Kidney epithelial cell (primary cell): ENCODE results near the gene MALT1. TPM values are rescaled to one million over a fixed set of nuclear protein-coding genes. Genes with fewer than 3 reads are reported as not detected.
A peak's percentile ranks its signal among the peaks of the same experiment; 100 is the strongest.

Experiments used
- DNase-seq: peaks from one replicate; pipeline ENCODE4 v3.0.0-alpha.2; 2010; ENCODE audit warnings: low read depth
- H3K27me3 ChIP-seq: 2 replicates; pipeline ENCODE4 v1.6.0; 2011; ENCODE audit warnings: low read length; ENCODE audit not compliant: control insufficient read depth, insufficient read depth
- H3K36me3 ChIP-seq: 2 replicates; pipeline ENCODE4 v1.5.1; 2011; ENCODE audit warnings: low read length; ENCODE audit not compliant: control insufficient read depth, insufficient read depth
- H3K4me3 ChIP-seq: 2 replicates; pipeline ENCODE4 v1.5.1; 2011; ENCODE audit warnings: low read depth, mild to moderate bottlenecking, control low read depth, low read length
- CTCF ChIP-seq: IDR thresholded peaks from 2 replicates; pipeline ENCODE4 v1.5.1; 2011; ENCODE audit warnings: mild to moderate bottlenecking, moderate library complexity, low read length, control low read depth, inconsistent platforms; ENCODE audit not compliant: insufficient read depth, poor library complexity, severe bottlenecking
- total RNA-seq: library from RNA; depleted of rRNA; stranded (reverse); fragments of >200 nt; gene quantifications from 2 replicates; pipeline ENCODE4 v1.2.3, GENCODE V29; 2015

The MALT1 gene
- total RNA-seq, 1 donor from 2014 or later = 19.8 TPM

- H3K4me3 ChIP-seq = peak overlapping the region; percentile 82
Measured at GRCh38 chr18:58671632-58672564, 633 bp downstream of the MALT1 start.

GRCh38 chr18:58674159-58674558 lies 2.9 kb downstream of the MALT1 start:
- Histone ChIP-seq H3K36me3 (no peaks in the 10 kb centered on the region), H3K27me3 (no peaks in the 10 kb centered on the region), H3K4me3 (peak overlapping the region; percentile 82)
- no peak for TF ChIP-seq CTCF
- DNase-seq = no peak

More at GRCh38 chr18:58671632-58672564, 633 bp downstream of the MALT1 start:
- no peaks in the 10 kb centered on the region for H3K27me3 ChIP-seq
- H3K36me3 ChIP-seq = no peaks in the 10 kb centered on the region
- TF ChIP-seq CTCF = no peak
- DNase-seq = no peak

GRCh38 chr18:58674863-58675472 lies 3.7 kb downstream of the MALT1 start:
- no peaks in the 10 kb centered on the region for H3K36me3 ChIP-seq
- H3K27me3 ChIP-seq = no peaks in the 10 kb centered on the region
- TF ChIP-seq CTCF = no peak
- DNase-seq = no peak
- H3K4me3 ChIP-seq = peak overlapping the region; percentile 82

- no peak for TF ChIP-seq CTCF
Measured at GRCh38 chr18:58676270-58676669, 5.0 kb downstream of the MALT1 start.

GRCh38 chr18:58682429-58683069 lies 11.3 kb downstream of the MALT1 start:
- Histone ChIP-seq H3K36me3 (peaks cover 1% of the 10 kb centered on the region), H3K27me3 (no peaks in the 10 kb centered on the region), H3K4me3 (no peak overlapping the region)
- DNase-seq = peak; percentile 67
- TF ChIP-seq CTCF = no peak

More at GRCh38 chr18:58676270-58676669, 5.0 kb downstream of the MALT1 start:
- H3K4me3 ChIP-seq = no peak overlapping the region
- no peaks in the 10 kb centered on the region for H3K27me3 ChIP-seq
- DNase-seq = no peak
- H3K36me3 ChIP-seq = no peaks in the 10 kb centered on the region
